K562 (cell line): Measurements from ENCODE around the gene TAF8. TPM values are rescaled to one million over a fixed set of nuclear protein-coding genes. Genes with fewer than 3 reads are reported as not detected.
A peak's percentile ranks its signal among the peaks of the same experiment; 100 is the strongest.

Experiments used
- ARID1B ChIP-seq: fragments of 450-650 bp; IDR thresholded peaks from 2 replicates; pipeline ENCODE4 v1.6.1; 2016; ENCODE audit warnings: antibody characterized with exemption, mild to moderate bottlenecking, inconsistent platforms
- ARID4B ChIP-seq: sonication (generic); formaldehyde crosslinking; IDR thresholded peaks from 2 replicates; pipeline ENCODE4 v1.8.0; 2022; ENCODE audit warnings: mild to moderate bottlenecking, missing genetic modification reagents
- ASH1L ChIP-seq: fragments of 450-650 bp; IDR thresholded peaks from 2 replicates; pipeline ENCODE4 v1.6.1; 2018; ENCODE audit warnings: borderline replicate concordance, mild to moderate bottlenecking, low read depth; ENCODE audit not compliant: partially characterized antibody
- ATF3 ChIP-seq, 2 experiments: fragments of 450-650 bp in 1 of 2; sonication (generic) in 1 of 2; formaldehyde crosslinking in 1 of 2; IDR thresholded peaks in 1 of 2; conservative IDR thresholded peaks in 1 of 2; 2 replicates each; pipeline versions ENCODE4 v1.6.1 to v1.8.1; 2016 to 2023; ENCODE audit warnings: mild to moderate bottlenecking in 2 of 2, moderate library complexity in 2 of 2, inconsistent platforms in 1 of 2, missing genetic modification reagents in 1 of 2
- CBX3 ChIP-seq, 2 experiments: IDR thresholded peaks; 1 replicate in 1 of 2; 2 replicates in 1 of 2; pipeline ENCODE4 v1.6.1; 2012; ENCODE audit warnings: inconsistent platforms in 2 of 2, low read length in 2 of 2, borderline replicate concordance in 1 of 2, control low read depth in 1 of 2
- ELF4 ChIP-seq: fragments of 450-650 bp; formaldehyde crosslinking; IDR thresholded peaks from 2 replicates; pipeline ENCODE4 v1.4.0; 2022; ENCODE audit warnings: missing genetic modification characterization
- JUND ChIP-seq, 2 experiments: IDR thresholded peaks; 2 replicates in 1 of 2; 3 replicates in 1 of 2; pipeline ENCODE4 v1.6.1; 2011; ENCODE audit warnings: borderline replicate concordance in 2 of 2, low read depth in 2 of 2, low read length in 2 of 2, improper control_type of control experiment in 1 of 2, missing biosample characterization in 1 of 2, missing genetic modification characterization in 1 of 2, missing genetic modification reagents in 1 of 2
- KDM1A ChIP-seq, 2 experiments: fragments of 450-650 bp; IDR thresholded peaks; 2 replicates each; pipeline ENCODE4 v1.6.1; 2016; ENCODE audit warnings: mild to moderate bottlenecking in 2 of 2
- MEF2D ChIP-seq: conservative IDR thresholded peaks from 2 replicates; pipeline ENCODE4 v1.6.1; 2016; ENCODE audit warnings: low read depth, missing genetic modification characterization, missing compliant biosample characterization
- NR2C2 ChIP-seq, 2 experiments: fragments of 200-800 bp in 1 of 2; sonication (Bioruptor generic) in 1 of 2; sonication (generic) in 1 of 2; formaldehyde crosslinking in 1 of 2; IDR thresholded peaks; 2 replicates each; pipeline versions ENCODE4 v1.6.1 to v1.8.0; 2016 to 2022; ENCODE audit warnings: mild to moderate bottlenecking in 1 of 2, missing compliant biosample characterization in 1 of 2, missing genetic modification characterization in 1 of 2, missing genetic modification reagents in 1 of 2
- PHF8 ChIP-seq: fragments of 200-600 bp; sonication (generic); IDR thresholded peaks from 2 replicates; pipeline ENCODE4 v1.6.1; 2012; ENCODE audit warnings: mixed run types, mild to moderate bottlenecking, inconsistent platforms, low read length, moderate library complexity, borderline replicate concordance
- PRPF4 ChIP-seq: fragments of 200-400 bp; formaldehyde crosslinking; IDR thresholded peaks from one replicate; pipeline ENCODE4 v1.6.1; 2017; ENCODE audit warnings: low read length, low read depth, mild to moderate bottlenecking; ENCODE audit not compliant: insufficient read depth, poor library complexity, severe bottlenecking
- SMARCA4 ChIP-seq: fragments of 450-650 bp; IDR thresholded peaks from 2 replicates; pipeline ENCODE4 v1.6.1; 2016
- STAG1 ChIP-seq: sonication (generic); formaldehyde crosslinking; IDR thresholded peaks from 2 replicates; pipeline ENCODE4 v1.5.0; 2020; ENCODE audit warnings: missing genetic modification reagents, borderline replicate concordance
- UBTF ChIP-seq, 2 experiments: IDR thresholded peaks; 2 replicates each; pipeline ENCODE4 v1.6.1; 2012; ENCODE audit warnings: improper control_type of control experiment in 2 of 2, low read depth in 2 of 2, low read length in 2 of 2, borderline replicate concordance in 1 of 2
- ZNF695 ChIP-seq: fragments of 450-650 bp; formaldehyde crosslinking; IDR thresholded peaks from 2 replicates; pipeline ENCODE4 v1.4.0; 2020; ENCODE audit warnings: mild to moderate bottlenecking, moderate library complexity
- polyA plus RNA-seq, 8 experiments: library from polyadenylated mRNA; depleted of rRNA in 4 of 8; stranded (reverse) in 5 of 8; unstranded in 3 of 8; fragments of >200 nt; fragmentation: Nextera tagmentation in 2 of 8; fragmentation: Illumina TruSeq in 1 of 8; extraction: Ambion mirVana in 2 of 8; extraction: Trizol in 1 of 8; gene quantifications; 2 replicates each; pipeline versions ENCODE4 v1.2.1 to v1.2.3, GENCODE V29; 2011 to 2014; ENCODE audit warnings: inconsistent platforms in 1 of 8, missing spikeins in 1 of 8
- total RNA-seq, 7 experiments: library from RNA; depleted of rRNA in 6 of 7; stranded (reverse); fragments of >200 nt in 6 of 7; fragmentation: Illumina TruSeq in 2 of 7; extraction: Trizol in 2 of 7; gene quantifications; 2 replicates each; pipeline versions ENCODE4 v1.2.1 to v1.2.3, GENCODE V29; 2011 to 2021; ENCODE audit warnings: low replicate concordance in 1 of 7

TAF8 gene
- total and polyA plus RNA-seq, 9 of the 15 experiments (the other 6 are each of a cell fraction or from before 2014, with no cell fraction given): 29.4 to 84.0 (median 52.6) TPM

- TF ChIP-seq MEF2D (tag) (0 out of 2 replicates have a peak, but pooled peaks have one; percentile 31), STAG1 (CRISPR knock-in tag) (no peak), ARID4B (CRISPR knock-in tag) (no peak), CBX3 (IDR thresholded peaks at IDR 0.05; ENCODE audit: borderline replicate concordance in 1 of 2, low read length in 2 of 2) (no peak), NR2C2 (CRISPR knock-in tag; IDR thresholded peaks at IDR 0.05) (no peak), NR2C2 (tag; IDR thresholded peaks at IDR 0.05) (peak; percentile 81), PRPF4 (no peak), UBTF (IDR thresholded peaks at IDR 0.05; ENCODE audit: borderline replicate concordance in 1 of 2, low read depth in 2 of 2, low read length in 2 of 2) (no peak), JUND (IDR thresholded peaks at IDR 0.05; ENCODE audit: borderline replicate concordance, low read depth, low read length) (peak; percentile 81), JUND (tag; IDR thresholded peaks at IDR 0.05; ENCODE audit: borderline replicate concordance, low read depth, low read length) (peak; percentile 52; the same call in 2 of the 3 replicates), KDM1A (IDR thresholded peaks at IDR 0.05) (peak; percentile 89 to 90), PHF8 (0 out of 2 replicates have a peak, but pooled peaks have one; percentile 18), ASH1L (no peak), ARID1B (peak; percentile 79; the same call in 1 of the 2 replicates), ZNF695 (no peak), ELF4 (CRISPR knock-in tag) (no peak), ATF3 (IDR thresholded peaks at IDR 0.05) (peak; percentile 93), ATF3 (CRISPR knock-in tag; conservative IDR thresholded peaks at IDR 0.05) (no peak), SMARCA4 (peak; percentile 80; the same call in 1 of the 2 replicates)
Observed at GRCh38 chr6:42100029-42100901, 49.9 kb downstream of the TAF8 start (continued).
